Left colon (tissue), 2 donors: Measurements from ENCODE around the gene TSPEAR. TPM values are rescaled to one million over a fixed set of nuclear protein-coding genes. Genes with fewer than 3 reads are reported as not detected.
A peak's percentile ranks its signal among the peaks of the same experiment; 100 is the strongest.

ENCODE experiments used
- ATAC-seq: fragments of 200-7000 bp; cut with Tn5 transposase; one replicate; pipeline ENCODE4 v1.9.1; 2020; ENCODE audit warnings: mild to moderate bottlenecking, moderate library complexity
- DNase-seq, 2 donors: peaks; one replicate each; pipeline ENCODE4 v3.0.0-alpha.2; 2020
- intact Hi-C, 2 donors: fragments of 100-400 bp; cut with DNase I in 1 of 2; cut with micrococcal nuclease in 1 of 2; formaldehyde crosslinking; loops; one replicate each; pipeline versions ENCODE4 v1.11.2 to v1.14.0; 2022; cut with DNase I, micrococcal nuclease
- total RNA-seq, 2 donors: library from RNA; stranded (reverse); fragmentation: NEBNext Ultra II Directional; extraction: Animal tissue kit (Norgen Biotek cat#: 25700); gene quantifications; one replicate each; pipeline ENCODE4 v1.2.1, GENCODE V29; 2021
- donor health status: DM: no; HTN: no; CAD: no.
- donor health status: DM: yes; HTN: yes; CAD: no.

The TSPEAR gene
- total RNA-seq, 2 donors from 2014 or later, result 0.09 TPM; not detected in 1

- ATAC-seq (no peak), DNase-seq (no peak)
- intact Hi-C loops, result no loop called here
These were observed 188.6 kb downstream of the TSPEAR start for GRCh38 chr21:44522753-44523204.

DNA sequence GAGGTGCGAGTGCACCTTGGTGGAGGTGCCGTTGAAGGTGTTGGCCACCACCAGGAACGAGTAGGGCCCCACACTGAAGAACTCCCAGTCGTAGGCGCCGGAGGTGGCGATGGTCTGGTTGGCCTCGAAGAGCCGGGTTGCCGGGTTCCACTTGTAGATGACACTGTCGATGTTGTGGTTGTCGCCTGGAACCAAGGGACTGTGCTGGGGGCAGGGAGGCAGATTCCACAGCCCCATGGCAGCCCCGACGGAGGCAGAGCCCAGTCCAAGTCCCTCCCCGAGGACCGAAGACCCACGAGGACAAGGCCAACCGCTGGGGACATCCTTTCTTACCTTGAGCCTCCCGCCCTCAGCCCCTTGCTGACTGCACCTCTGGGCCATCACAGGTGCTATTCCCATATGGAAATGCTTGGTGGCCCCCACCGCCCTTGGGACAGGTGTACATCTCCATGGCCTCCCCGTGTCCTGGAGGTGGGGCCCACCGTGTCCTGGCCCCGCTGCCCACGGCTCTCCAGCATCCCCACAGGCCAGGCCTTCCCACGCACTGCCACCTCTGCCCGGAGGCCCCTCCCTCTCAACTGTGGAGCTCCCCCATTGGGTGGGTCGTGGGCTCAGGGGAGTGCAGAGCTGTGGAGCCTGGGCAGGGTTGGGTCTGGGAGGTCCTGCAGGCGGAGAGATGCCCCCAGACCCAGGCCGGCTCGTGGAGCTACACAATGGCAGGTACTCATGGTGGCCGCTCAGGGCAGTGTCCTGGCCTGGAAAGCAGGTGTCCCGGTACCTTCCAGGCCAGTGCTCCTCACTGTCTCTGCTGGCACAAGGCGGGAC is 189.2 kb downstream of the TSPEAR start:
- DNase-seq, result peak in 1 of 2 donors; percentile 13
- no peak for ATAC-seq
- intact Hi-C loops, result no loop called here

- ATAC-seq, result no peak
- intact Hi-C loops, result no loop called here
- DNase-seq, result peak in 1 of 2 donors; percentile 16
These were observed 190.0 kb downstream of the TSPEAR start for GRCh38 chr21:44521301-44521927.

DNA sequence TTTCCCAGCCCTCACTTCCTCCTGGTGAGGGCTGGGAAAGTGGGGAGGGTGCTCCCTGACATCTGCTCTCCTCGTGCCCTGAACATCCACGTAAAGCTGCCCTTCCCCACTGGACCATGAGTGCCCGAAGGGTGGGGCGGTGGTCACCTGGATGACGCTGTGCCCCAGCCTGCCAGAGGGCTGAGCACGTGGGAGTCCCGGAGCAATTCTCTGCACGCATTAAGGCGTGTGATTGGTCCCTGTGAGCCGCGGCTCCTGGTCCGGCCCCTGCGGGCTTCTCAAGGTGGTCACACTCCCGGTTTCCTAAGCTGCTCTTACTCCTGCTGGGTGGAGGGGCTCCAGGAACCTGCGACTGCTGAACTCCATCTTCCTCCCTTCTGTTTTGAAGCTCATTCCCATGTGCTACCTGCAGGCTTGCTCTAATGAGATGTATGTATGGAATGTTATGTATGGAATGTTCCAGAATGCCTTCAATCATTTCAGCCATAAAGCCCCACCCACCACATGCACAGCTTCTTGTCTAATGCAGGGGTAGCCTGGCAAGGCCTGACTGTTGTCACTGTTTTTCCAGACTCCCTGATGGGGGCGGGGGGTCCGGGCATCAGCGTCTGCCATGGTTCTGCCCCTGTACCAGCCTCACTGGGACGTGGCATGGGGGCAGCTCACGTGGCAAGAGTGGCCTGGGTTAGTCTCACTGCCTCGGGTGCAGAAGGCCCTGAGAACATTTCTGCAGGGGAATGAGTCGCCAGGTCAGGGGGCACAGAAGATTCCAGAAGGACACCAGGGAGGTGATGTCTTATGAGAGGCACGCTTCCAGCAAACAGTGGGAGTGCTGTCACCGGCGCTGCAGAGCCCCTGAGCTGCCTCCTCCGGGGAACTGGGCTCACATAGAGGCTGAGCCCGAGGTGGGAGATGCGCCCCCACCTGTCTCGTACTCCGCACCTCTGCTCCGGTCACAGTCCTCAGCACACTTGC is 190.8 kb downstream of the TSPEAR start:
- ATAC-seq (no peak), DNase-seq (peak in 1 of 2 donors; percentile 15)
- intact Hi-C loops, result no loop called here

DNA sequence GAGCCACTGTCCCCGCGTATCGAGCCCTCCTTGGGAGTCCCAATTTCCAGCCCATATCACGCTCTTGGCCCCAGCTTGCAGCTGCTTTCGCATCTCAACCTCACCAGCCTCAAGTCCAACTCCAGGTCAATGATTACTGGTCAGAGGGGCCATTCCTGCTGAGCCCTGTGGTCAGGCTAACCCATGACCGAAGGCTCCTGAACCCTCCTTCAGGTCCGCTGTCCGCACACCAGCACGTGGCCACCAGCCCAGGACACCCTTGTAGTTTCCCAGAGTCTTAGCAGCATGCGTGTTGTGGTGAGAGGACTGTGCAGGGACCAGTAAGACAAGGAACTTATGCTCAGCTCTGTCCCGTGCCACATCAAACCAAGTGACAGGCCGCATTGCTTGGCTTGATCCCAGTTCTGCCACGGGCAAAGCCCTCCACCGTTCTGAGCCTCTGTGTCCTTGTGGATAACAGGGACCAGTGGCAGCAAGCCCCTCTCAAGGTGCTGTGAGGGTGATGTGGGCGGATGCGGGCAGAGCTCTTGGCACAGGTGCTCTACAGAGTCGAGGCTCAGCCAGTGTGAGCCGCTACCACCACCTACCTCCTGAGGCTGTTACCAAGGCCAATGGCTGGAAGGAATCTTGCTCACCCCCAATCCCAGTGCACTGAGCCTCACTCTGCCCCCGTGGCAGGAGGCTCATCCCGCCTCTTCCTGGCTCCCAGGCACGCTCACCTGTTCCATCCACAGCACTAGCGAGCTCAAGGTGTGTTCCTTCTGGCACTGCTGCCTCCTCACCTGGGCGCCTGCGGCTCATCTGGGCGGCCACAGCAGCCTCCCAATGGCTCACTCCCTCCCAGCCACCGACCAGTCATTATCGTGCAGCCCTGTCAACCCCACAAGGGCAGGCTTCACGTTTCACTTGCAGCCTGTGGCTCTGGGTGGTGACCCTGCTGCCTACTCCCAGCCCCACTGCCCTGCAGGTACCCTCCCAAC is 191.7 kb downstream of the TSPEAR start:
- ATAC-seq (no peak), DNase-seq (peak in 1 of 2 donors; percentile 5)
- intact Hi-C loops, result loop anchor here in 1 of 2 donors (10.0 kb wide), 1 partner anchor 275 kb away; no protein-coding TSS in a partner anchor

DNA sequence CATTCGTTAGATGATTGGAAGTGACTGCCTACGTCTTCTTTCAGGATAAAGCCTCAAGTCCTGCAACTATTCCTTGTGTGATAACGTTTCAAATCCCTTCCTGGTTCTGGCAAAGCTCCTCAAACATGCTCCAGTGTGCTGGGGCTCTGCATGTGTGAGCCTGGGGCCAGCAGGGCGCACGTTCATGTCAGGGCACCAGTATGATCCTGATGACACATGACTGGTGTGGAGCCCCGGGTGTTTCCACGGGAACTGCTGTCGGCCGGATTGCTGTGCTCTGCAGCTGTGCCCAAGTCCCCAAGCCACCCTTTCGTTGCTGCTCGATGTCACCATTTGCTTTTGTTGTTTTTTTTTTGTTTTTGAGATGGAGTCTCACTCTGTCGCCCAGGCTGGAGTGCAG is 192.7 kb downstream of the TSPEAR start:
- ATAC-seq (no peak), DNase-seq (no peak)

DNA sequence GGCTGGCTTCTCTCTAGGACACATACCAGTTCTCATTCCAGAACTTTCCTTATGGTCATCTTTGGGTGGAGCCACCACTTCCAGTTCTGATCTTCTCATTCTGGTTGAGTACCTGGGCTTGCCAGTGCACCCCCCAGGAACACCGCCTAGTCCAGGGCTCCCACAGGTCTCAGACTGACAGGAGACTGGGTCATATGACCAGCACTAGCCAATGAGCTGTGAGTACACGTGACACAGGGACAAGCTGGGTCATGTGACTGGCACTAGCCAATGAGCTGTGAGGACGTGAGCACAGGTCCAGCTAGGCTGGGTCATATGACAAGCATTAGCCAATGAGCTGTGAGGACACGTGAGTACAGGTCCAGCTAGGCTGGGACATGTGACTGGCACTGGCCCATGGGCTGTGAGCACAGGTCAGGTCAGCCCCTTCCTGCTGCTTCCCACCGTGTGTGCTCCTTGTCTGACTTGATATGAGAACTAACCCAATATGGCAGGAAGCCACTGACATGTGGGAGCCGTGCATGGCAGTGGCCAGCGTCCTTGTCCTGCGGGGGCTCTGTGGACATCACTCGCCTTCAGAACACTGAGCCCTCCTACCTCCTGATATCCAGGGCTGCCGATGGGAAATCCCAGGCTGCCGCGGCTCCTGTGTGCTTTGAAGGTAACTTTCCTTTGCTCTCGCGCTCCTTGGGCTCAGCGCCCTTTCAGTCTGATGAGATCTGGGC is 194.0 kb downstream of the TSPEAR start:
- DNase-seq (no peak), ATAC-seq (no peak)
- intact Hi-C loops, result loop anchor here in 1 of 2 donors (10.0 kb wide), 1 partner anchor 277 kb away; no protein-coding TSS in a partner anchor

More for the DNA sequence above, 192.7 kb downstream of the TSPEAR start:
- intact Hi-C loops, result loop anchor here in 1 of 2 donors (10.0 kb wide), 1 partner anchor 276 kb away; no protein-coding TSS in a partner anchor

GRCh38 chr21:44516828-44517174 is 194.6 kb downstream of the TSPEAR start:
- intact Hi-C loops, result loop anchor here in 1 of 2 donors (10.0 kb wide), 1 partner anchor 278 kb away; no protein-coding TSS in a partner anchor
- no peak for DNase-seq
- ATAC-seq, result no peak

DNA sequence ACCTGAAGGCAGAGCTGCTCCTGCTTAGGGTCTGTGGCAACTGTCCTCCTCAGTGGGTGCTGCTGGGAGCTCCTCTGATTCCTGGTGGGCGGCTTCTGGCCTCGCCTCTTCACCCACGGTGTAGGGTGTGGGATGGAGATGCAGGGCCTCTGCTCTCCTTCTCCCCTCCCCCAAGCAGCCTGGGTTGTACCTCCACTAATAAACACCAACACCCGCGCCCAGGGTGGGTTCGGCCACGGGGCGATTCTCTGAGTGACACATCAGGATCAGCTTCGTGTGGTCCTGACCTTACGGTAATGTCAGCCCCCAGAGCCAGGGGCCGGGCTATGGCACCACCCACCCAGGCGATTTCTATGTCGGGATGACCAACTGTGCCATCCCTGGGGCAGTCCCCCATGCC is 195.0 kb downstream of the TSPEAR start:
- no peak for DNase-seq
- no peak for ATAC-seq
- intact Hi-C loops, result loop anchor here in 1 of 2 donors (10.0 kb wide), 1 partner anchor 278 kb away; no protein-coding TSS in a partner anchor

DNA sequence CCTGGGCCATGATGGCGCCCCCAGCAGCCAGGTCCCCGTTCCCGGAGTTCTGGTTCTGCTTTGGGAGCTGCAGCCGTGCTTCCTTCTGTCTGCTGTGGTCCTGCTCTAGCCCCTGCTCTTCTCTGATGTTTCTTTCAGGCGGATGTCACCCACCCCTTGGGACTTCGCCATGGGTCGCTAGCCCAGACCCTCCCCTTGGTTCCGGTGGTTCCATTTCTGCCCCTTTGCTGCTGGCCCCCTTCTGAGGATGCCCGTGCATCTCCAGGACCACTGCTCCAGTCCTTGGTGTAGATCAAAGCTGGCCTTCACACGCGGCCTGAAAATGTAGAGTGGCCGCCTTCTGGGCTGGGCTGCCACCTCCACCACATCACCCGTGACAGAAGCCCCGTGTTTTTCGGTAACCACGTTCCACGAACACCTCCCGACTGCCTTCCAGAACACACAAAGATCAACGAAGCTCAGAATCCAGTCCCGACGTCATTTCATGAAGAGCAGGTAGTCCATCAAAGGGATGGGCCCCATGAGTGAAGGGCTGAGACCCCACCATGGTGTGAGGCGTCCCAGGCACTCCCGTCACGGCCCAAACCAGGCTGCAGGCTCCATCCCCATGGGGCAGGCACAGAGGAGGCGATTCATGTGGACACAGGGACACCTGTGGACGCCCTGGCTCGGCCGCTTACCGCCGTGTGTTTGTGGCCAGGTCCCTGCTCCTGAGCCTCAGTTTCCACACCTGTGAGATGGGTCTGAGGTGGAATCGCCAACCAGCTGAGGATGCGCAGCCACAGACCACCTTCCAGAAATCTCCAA is 195.8 kb downstream of the TSPEAR start:
- intact Hi-C loops, result loop anchor here in 1 of 2 donors (10.0 kb wide), 1 partner anchor 279 kb away; no protein-coding TSS in a partner anchor

DNA sequence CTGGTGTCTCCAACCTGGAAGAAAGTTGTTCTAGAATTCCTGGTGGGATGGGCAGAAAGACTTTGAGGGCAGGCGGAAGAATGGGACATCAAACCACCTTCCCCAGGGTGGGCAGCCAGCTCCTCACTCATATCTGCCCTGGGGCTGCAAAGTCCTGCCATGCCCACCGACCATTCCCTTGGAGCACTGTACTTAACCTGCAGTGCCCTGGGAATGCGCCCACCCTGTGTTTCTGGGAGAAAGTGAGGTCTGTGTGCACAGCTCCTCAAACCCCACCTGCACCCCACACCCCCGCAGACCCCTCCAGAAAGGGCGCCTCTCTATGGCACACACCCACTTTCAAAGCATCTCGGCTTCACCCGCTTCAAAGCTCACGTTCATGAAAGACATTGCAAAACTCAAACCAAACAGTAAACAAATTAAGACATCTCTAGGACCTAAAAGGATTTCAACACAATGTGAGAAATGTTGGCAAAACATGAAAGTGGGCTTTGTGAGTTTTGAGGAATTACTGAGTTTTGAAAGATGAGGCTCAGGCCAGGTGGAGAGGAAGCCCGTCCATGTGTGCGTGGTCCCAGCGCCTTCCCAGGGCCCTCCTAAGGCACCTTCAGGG is 196.5 kb downstream of the TSPEAR start:
- DNase-seq (no peak), ATAC-seq (no peak)
- intact Hi-C loops, result loop anchor here in 1 of 2 donors (10.0 kb wide), 1 partner anchor 280 kb away; no protein-coding TSS in a partner anchor

More for the DNA sequence above, 195.8 kb downstream of the TSPEAR start:
- ATAC-seq (no peak), DNase-seq (no peak)

GRCh38 chr21:44514218-44514520 is 197.2 kb downstream of the TSPEAR start:
- intact Hi-C loops, result loop anchor here in 1 of 2 donors (10.0 kb wide), 1 partner anchor 281 kb away; no protein-coding TSS in a partner anchor
- DNase-seq (no peak), ATAC-seq (no peak)

GRCh38 chr21:44513389-44514217 is 197.8 kb downstream of the TSPEAR start:
- ATAC-seq (no peak), DNase-seq (no peak)
- intact Hi-C loops, result loop anchor here in 1 of 2 donors (10.0 kb wide), 1 partner anchor 281 kb away; no protein-coding TSS in a partner anchor

GRCh38 chr21:44512496-44513388 is 198.6 kb downstream of the TSPEAR start:
- ATAC-seq (no peak), DNase-seq (no peak)
- intact Hi-C loops, result loop anchor here in 1 of 2 donors (10.0 kb wide), 1 partner anchor 282 kb away; no protein-coding TSS in a partner anchor
